ENCODE data around the gene FRYL. TPM values are rescaled to one million over a fixed set of nuclear protein-coding genes. Genes with fewer than 3 reads are reported as not detected.
"Not testable (repeated sequence)": the region's sequence is repeated elsewhere in the genome, so short reads cannot be mapped to it uniquely, and the experiment has no call there.

FRYL gene
- total RNA-seq, 1 experiment from 2014 or later: 28.7 TPM

GRCh38 chr4:48746608-48747362 is 33.3 kb downstream of the FRYL start:
- DNase-seq (ENCODE audit: low read depth): no peak

- DNase-seq (ENCODE audit: low read depth): not testable (repeated sequence)
These were observed 34.9 kb downstream of the FRYL start for GRCh38 chr4:48745223-48745622.

GRCh38 chr4:48742412-48742811 is 37.7 kb downstream of the FRYL start:
- DNase-seq (ENCODE audit: low read depth): no peak

- DNase-seq (ENCODE audit: low read depth): no peak
These were observed 40.5 kb downstream of the FRYL start for GRCh38 chr4:48739560-48740019.

GRCh38 chr4:48738856-48739255 is 41.2 kb downstream of the FRYL start:
- no peak for DNase-seq (ENCODE audit: low read depth)

GRCh38 chr4:48728906-48729496 is 51.1 kb downstream of the FRYL start:
- DNase-seq (ENCODE audit: low read depth): not testable (repeated sequence)

GRCh38 chr4:48727666-48728459 is 52.2 kb downstream of the FRYL start:
- DNase-seq (ENCODE audit: low read depth): no peak

- DNase-seq (ENCODE audit: low read depth): no peak
These were observed 54.7 kb downstream of the FRYL start for GRCh38 chr4:48725414-48725813.

- DNase-seq (ENCODE audit: low read depth): no peak
These were observed 57.3 kb downstream of the FRYL start for GRCh38 chr4:48722509-48723446.

- DNase-seq (ENCODE audit: low read depth): no peak
These were observed 59.6 kb downstream of the FRYL start for GRCh38 chr4:48720459-48720858.

- no peak for DNase-seq (ENCODE audit: low read depth)
These were observed 61.1 kb downstream of the FRYL start for GRCh38 chr4:48718818-48719465.

- not testable (repeated sequence) for DNase-seq (ENCODE audit: low read depth)
These were observed 63.8 kb downstream of the FRYL start for GRCh38 chr4:48716285-48716684.

- no peak for DNase-seq (ENCODE audit: low read depth)
These were observed 69.5 kb downstream of the FRYL start for GRCh38 chr4:48710446-48711209.

GRCh38 chr4:48709901-48710300 is 70.2 kb downstream of the FRYL start:
- no peak for DNase-seq (ENCODE audit: low read depth)

GRCh38 chr4:48708610-48709009 is 71.5 kb downstream of the FRYL start:
- no peak for DNase-seq (ENCODE audit: low read depth)

GRCh38 chr4:48706736-48707135 is 73.3 kb downstream of the FRYL start:
- no peak for DNase-seq (ENCODE audit: low read depth)

GRCh38 chr4:48705609-48706008 is 74.5 kb downstream of the FRYL start:
- DNase-seq (ENCODE audit: low read depth): no peak

- DNase-seq (ENCODE audit: low read depth): no peak
These were observed 75.8 kb downstream of the FRYL start for GRCh38 chr4:48704091-48704802.

GRCh38 chr4:48699475-48699874 is 80.6 kb downstream of the FRYL start:
- DNase-seq (ENCODE audit: low read depth): no peak
